Bone marrow (tissue), 2 donors: ENCODE data around the gene PRDM2.
"Not testable (repeated sequence)": the region's sequence is repeated elsewhere in the genome, so short reads cannot be mapped to it uniquely, and the experiment has no call there.

ENCODE experiments used
- DNase-seq, 2 donors: peaks; one replicate each; lab custom pipeline; 2025; lab: John Stamatoyannopoulos, UW

PRDM2 gene, protein sequence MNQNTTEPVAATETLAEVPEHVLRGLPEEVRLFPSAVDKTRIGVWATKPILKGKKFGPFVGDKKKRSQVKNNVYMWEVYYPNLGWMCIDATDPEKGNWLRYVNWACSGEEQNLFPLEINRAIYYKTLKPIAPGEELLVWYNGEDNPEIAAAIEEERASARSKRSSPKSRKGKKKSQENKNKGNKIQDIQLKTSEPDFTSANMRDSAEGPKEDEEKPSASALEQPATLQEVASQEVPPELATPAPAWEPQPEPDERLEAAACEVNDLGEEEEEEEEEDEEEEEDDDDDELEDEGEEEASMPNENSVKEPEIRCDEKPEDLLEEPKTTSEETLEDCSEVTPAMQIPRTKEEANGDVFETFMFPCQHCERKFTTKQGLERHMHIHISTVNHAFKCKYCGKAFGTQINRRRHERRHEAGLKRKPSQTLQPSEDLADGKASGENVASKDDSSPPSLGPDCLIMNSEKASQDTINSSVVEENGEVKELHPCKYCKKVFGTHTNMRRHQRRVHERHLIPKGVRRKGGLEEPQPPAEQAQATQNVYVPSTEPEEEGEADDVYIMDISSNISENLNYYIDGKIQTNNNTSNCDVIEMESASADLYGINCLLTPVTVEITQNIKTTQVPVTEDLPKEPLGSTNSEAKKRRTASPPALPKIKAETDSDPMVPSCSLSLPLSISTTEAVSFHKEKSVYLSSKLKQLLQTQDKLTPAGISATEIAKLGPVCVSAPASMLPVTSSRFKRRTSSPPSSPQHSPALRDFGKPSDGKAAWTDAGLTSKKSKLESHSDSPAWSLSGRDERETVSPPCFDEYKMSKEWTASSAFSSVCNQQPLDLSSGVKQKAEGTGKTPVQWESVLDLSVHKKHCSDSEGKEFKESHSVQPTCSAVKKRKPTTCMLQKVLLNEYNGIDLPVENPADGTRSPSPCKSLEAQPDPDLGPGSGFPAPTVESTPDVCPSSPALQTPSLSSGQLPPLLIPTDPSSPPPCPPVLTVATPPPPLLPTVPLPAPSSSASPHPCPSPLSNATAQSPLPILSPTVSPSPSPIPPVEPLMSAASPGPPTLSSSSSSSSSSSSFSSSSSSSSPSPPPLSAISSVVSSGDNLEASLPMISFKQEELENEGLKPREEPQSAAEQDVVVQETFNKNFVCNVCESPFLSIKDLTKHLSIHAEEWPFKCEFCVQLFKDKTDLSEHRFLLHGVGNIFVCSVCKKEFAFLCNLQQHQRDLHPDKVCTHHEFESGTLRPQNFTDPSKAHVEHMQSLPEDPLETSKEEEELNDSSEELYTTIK (N-terminal part only)

GRCh38 chr1:13699936-13700520 lies at the start of gene PRDM2:
PRDM2 (plus strand) TSS chr1:13700188; CDS start chr1:13715606, 15,418 bp downstream.
- DNase-seq: peak in 1 of 2 donors; percentile 70

- no peak for DNase-seq
Measured at GRCh38 chr1:13651279-13651678, 48.7 kb upstream of the PRDM2 start.

GRCh38 chr1:13652238-13652637 lies 47.8 kb upstream of the PRDM2 start:
- DNase-seq: no peak

- no peak for DNase-seq
Measured at GRCh38 chr1:13661539-13661938, 38.4 kb upstream of the PRDM2 start.

DNA sequence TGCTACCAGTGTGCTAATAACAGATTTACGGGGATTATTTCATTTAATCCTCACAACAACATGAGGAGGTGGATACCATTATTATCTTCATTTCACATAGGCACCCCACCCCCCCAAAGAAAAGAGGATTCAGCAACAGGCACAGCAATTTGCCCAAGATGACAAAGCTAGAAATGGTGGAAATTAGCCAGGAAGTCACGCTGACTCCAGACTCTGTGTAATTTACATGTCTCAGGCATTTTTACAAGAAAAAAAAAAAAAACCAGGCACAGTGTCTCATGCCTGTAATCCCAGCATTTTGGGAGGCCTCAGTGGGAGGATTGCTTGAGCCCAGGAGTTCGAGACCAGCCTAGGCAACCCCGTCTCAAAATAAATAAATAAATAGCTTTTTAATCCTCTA lies 37.5 kb upstream of the PRDM2 start:
- DNase-seq: no peak

DNA sequence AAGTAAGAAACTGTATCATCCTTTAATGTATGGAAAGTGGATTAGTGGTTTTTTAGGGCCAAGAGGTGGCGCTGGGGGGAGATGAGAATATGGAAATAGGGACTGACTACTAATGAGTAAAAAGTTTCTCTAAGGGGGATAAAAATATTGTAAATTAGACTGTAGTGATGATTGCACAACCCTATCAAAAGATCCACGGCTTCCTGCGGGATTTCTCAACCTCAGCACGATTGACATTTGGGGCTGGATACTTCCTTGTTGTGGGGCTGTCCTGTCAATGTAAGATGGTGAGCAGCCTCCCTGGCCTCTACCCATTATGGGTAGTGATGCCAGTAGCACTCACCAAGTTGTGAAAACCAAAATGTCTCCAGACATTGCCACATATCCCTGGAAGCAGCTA lies 36.0 kb upstream of the PRDM2 start:
- DNase-seq: no peak

DNA sequence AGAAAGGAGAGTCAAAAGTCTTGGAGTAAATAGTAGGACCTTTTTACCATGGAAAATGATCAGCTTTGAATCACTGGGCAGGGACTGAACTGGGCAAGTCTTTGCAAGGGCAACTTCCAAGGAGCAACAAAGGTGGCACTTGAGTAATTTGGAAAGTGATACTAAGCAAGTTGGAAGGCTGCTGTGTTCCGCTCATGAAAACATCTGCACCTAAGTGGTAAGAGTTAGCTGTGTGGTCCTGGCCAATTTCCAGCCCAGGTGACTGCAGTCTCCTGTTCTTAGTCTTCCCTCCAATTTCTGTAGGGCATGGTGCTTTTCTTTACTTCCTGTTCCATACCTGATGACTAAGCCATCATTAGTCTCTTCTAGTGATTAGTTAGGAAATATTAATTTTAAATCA lies 35.5 kb upstream of the PRDM2 start:
- no peak for DNase-seq

GRCh38 chr1:13666317-13666716 lies 33.7 kb upstream of the PRDM2 start:
- DNase-seq: no peak

DNA sequence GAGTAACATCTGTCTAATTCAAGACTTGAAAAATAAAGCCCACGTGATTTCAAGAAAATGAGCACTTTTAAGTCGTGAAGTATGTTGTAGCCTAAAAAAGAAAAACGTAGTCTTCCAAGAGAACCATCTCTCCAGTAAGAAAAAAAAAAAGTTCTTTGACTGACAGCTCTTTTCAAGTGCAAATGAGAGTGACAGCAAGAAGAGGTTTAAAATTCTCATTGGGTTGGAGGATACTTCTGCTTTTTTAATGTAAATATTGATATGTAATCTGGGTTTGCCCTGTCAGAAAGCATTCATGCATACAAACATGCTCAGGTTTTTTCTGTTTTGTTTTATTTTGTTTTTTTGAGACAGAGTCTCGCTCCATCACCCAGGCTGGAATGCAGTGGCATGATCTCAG lies 32.3 kb upstream of the PRDM2 start:
- DNase-seq: no peak

- DNase-seq: no peak
Measured at GRCh38 chr1:13674377-13674776, 25.6 kb upstream of the PRDM2 start.

DNA sequence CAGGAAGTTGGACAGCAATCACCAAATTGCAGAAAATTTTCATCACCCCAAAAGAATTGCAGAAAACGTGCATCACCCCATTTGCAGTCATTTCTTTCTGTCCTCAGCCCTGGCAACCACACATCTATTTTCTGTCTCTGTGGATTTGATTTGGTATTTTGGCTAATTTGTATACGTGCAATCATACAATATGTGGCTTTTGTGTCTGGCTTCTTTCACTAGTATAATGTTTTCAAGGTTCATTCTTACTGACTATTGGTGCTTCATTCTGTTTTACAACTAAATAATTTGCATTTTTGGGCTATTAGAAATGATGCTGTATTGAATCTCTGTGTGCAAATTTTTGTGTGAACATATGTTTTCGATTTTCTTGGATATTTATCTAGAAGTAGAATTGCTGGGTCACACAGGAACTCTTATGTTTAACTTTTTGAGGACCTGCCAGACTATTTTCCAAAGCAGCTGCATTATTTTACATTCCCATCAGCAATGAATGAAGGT lies 24.8 kb upstream of the PRDM2 start:
- no peak for DNase-seq

- no peak for DNase-seq
Measured at GRCh38 chr1:13677896-13678295, 22.1 kb upstream of the PRDM2 start.

- DNase-seq: no peak
Measured at GRCh38 chr1:13679651-13680050, 20.3 kb upstream of the PRDM2 start.

DNA sequence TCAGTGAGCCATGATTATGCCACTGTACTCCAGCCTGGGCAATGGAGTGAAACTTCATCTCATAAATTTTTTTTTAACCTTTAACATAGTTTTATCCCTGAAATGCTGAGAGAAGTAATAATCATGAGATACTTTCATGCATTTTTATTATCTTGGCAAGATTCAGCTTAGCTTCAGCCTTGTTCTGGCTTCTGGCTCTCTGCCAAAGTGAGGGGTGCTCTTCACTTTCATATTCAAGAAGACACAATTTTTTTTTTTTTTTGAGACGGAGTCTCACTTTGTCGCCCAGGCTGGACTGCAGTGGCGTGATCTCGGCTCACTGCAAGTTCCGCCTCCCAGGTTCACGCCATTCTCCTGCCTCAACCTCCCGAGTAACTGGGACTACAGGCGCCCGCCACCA lies 19.4 kb upstream of the PRDM2 start:
- DNase-seq: not testable (repeated sequence)

GRCh38 chr1:13681921-13682320 lies 18.1 kb upstream of the PRDM2 start:
- DNase-seq: no peak

DNA sequence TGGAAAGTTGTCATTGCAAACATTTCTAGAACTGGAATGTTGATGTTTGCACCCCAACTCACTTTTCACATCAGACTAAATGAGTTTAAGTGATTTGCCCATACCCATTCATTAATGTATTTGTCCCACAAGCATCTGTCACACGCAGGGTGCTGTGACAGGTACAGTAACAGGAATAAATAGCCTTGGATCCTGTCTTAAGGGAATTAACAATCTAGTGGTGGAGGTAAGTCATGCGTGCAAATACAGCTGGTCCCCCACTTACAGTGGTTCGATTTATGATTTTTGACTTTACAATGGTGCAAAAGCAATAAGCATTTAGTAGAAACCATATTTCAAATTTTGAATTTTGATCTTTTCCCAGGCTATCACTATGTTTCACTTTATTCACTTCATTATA lies 17.5 kb upstream of the PRDM2 start:
- no peak for DNase-seq

DNA sequence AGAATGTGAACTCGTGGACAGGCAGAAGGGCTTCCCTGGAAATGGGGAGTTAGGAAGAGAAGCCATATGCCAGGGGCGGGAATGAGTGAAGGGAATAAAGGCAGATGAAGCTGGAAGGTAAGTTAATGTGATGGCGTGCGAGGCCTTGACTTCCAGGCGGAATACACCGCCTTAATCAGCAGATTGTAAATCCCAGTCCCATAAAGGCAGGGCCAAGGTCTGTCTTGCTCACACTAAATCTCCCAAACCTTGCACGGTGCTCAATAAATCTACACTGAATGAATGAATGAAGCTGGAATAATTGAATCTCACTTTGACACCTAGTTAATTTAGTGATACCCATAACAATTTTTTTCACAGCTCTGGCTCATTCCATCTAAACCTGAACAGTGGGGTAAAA lies 16.8 kb upstream of the PRDM2 start:
- no peak for DNase-seq

DNA sequence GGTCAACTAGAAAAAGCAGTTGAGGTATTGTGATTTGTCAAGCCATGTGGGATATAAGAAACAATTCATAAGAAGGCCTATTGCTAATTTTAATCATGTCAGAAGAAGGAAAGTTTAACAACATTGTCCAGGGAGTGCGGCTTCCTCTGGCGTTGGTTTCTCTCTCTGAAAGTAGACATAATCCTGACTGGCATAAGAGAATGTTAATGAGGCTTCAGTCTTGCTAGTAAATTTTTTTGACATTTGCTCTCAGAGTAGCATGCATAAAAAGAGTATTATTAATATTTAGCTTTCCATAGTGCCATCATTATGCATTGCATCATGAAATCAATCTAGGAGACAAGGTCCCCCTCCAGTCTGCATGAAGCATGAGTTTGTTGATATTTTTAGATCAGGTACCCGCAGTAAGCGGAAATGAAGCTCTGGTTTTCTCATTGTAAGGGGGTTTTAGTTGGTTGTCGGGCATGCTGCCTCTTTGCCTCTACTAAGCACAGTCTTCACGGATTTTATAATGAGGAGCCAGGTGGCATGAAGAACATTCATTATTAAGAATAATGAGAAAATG lies 12.8 kb upstream of the PRDM2 start:
- DNase-seq: no peak

DNA sequence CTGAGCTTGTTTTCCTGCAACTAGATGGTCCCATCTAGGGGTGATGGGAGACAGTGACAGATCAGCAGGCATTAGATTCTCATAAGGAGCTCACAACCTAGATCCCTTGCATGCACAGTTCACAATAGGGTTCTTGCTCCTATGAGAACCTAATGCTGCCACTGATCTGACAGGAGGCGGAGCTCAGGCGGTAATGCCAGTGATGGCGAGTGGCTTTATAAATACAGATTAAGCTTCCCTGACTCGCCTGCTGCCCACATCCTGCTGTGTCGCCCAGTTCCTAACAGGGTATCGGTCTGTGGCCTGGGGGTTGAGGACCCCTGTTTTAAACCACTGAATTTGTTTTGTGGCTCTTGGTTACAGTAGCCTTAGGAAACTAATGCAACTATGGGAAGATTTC lies 6.9 kb upstream of the PRDM2 start:
- not testable (repeated sequence) for DNase-seq

DNA sequence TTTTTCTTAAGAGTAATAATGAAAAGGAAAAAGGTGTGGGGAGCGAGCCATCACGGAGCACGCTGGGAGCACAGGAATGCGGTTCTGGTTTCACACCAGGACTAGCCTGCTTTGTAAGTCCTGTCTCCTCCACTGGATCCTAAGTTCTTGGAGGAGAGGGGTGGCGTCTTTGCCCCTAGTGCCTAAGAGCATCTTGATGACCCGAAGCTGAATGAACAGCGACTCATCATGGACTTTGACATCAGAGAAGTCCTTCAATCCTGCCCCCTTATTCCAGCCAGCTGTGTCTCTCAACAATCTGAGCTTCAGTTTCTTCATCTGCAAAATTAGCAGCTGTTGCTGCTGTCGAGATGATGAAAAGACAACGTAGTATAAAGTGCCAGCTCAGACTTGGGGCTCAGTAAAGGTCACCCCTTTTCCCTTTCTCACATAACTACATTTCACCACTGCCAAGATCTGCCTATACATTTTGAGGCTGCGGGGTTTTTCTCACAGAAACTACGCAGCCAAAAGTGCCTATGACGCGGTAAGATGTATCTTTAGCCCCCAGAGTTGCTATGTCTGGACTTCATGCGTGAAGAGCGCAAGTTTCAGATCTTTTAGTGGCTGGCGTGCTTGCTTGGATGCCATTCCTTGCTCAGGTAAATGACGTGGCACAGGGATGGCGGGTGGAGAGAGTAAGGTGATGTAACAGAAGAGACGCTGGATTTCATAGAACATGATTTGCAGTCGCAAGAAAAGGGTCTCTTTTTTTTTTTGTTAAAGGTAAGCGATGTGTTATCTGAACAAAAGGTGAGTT lies 4.9 kb upstream of the PRDM2 start:
- DNase-seq: no peak

DNA sequence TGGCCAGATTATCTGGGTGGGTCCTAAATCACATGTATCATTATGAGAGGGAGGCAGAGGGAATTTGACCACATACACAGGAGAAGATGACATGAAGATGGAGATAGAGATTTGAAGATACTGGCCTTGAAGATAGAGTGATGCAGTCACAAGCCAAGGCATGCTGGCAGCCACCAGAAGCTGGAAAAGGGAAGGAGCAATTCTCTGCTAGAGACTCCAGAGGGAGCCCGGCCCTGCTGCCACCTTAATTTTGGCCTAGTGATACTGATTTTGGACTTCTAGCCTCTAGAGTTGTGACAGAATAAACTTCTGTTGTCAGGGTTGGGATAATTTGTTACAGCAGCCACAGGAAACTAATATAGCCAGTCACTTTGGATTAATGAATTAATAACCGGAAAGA lies 2.2 kb upstream of the PRDM2 start:
- DNase-seq: no peak
